Progenitor cell of endocrine pancreas (in vitro differentiated cells): ENCODE results near the gene TENT4A. TPM values are rescaled to one million over a fixed set of nuclear protein-coding genes. Genes with fewer than 3 reads are reported as not detected.

Experiments used
- DNase-seq: peaks from one replicate; pipeline ENCODE4 v3.0.0; 2021; ENCODE audit warnings: low spot score; ENCODE audit not compliant: unreplicated experiment
- H3K27ac Mint-ChIP-seq: 2 replicates; pipeline ENCODE4 v1.8.0; 2021; ENCODE audit warnings: mild to moderate bottlenecking, moderate library complexity, mixed read lengths
- H3K27me3 Mint-ChIP-seq: 2 replicates; pipeline ENCODE4 v1.8.0; 2021; ENCODE audit warnings: mixed read lengths
- H3K36me3 Mint-ChIP-seq: 2 replicates; pipeline ENCODE4 v1.8.0; 2022; ENCODE audit warnings: mixed read lengths; ENCODE audit not compliant: insufficient read depth
- H3K4me1 Mint-ChIP-seq: 2 replicates; pipeline ENCODE4 v1.8.0; 2021; ENCODE audit warnings: low read depth, mixed read lengths
- H3K4me3 Mint-ChIP-seq: 2 replicates; pipeline ENCODE4 v1.8.0; 2021; ENCODE audit warnings: low read depth, mild to moderate bottlenecking, moderate library complexity, mixed read lengths
- H3K9me3 Mint-ChIP-seq: 2 replicates; pipeline ENCODE4 v1.8.0; 2021; ENCODE audit warnings: low read depth, mixed read lengths
- CTCF ChIP-seq: fragments of 200-600 bp; sonication (generic); IDR thresholded peaks from one replicate; pipeline ENCODE4 v1.5.0; 2021; ENCODE audit warnings: antibody characterized with exemption, mild to moderate bottlenecking; ENCODE audit not compliant: unreplicated experiment
- total RNA-seq: library from RNA; stranded (reverse); gene quantifications from 2 replicates; pipeline ENCODE4 v1.2.1, GENCODE V29; 2021

TENT4A gene
- total RNA-seq, 1 donor from 2014 or later: 30.0 TPM

GRCh38 chr5:6727231-6727630 lies 14.0 kb downstream of the TENT4A start:
- H3K36me3 Mint-ChIP-seq: peaks cover 1% of the 10 kb centered on the region

GRCh38 chr5:6728011-6728794 lies 15.0 kb downstream of the TENT4A start:
- no peak overlapping the region for H3K4me3 Mint-ChIP-seq
- no peaks in the 10 kb centered on the region for H3K27me3 Mint-ChIP-seq
- TF ChIP-seq CTCF: no peak
- H3K9me3 Mint-ChIP-seq: no peaks in the 10 kb centered on the region
- peak overlapping the region; percentile 75 for H3K27ac Mint-ChIP-seq
- no peak for DNase-seq
- peaks cover 1% of the 10 kb centered on the region for H3K36me3 Mint-ChIP-seq
- peaks cover 36% of the 10 kb centered on the region for H3K4me1 Mint-ChIP-seq

More at GRCh38 chr5:6727231-6727630, 14.0 kb downstream of the TENT4A start:
- no peak for DNase-seq
- no peak for TF ChIP-seq CTCF
- no peak overlapping the region for H3K4me3 Mint-ChIP-seq
- H3K9me3 Mint-ChIP-seq: no peaks in the 10 kb centered on the region
- H3K4me1 Mint-ChIP-seq: peaks cover 39% of the 10 kb centered on the region
- H3K27me3 Mint-ChIP-seq: no peaks in the 10 kb centered on the region
- H3K27ac Mint-ChIP-seq: no peak overlapping the region

- Mint-ChIP-seq H3K4me1 (peaks cover 36% of the 10 kb centered on the region), H3K27ac (no peak overlapping the region), H3K9me3 (no peaks in the 10 kb centered on the region), H3K27me3 (no peaks in the 10 kb centered on the region), H3K4me3 (no peak overlapping the region), H3K36me3 (peaks cover 1% of the 10 kb centered on the region)
- DNase-seq: no peak
- TF ChIP-seq CTCF: no peak
Measured at GRCh38 chr5:6728795-6729183, 15.6 kb downstream of the TENT4A start.

- Mint-ChIP-seq H3K4me1 (peaks cover 36% of the 10 kb centered on the region), H3K27me3 (no peaks in the 10 kb centered on the region), H3K27ac (no peak overlapping the region), H3K9me3 (no peaks in the 10 kb centered on the region), H3K36me3 (peaks cover 1% of the 10 kb centered on the region), H3K4me3 (no peak overlapping the region)
- no peak for DNase-seq
- no peak for TF ChIP-seq CTCF
Measured at GRCh38 chr5:6729386-6730310, 16.4 kb downstream of the TENT4A start.

GRCh38 chr5:6730407-6730806 lies 17.2 kb downstream of the TENT4A start:
- TF ChIP-seq CTCF: no peak
- no peak overlapping the region for H3K4me3 Mint-ChIP-seq
- no peak for DNase-seq
- H3K36me3 Mint-ChIP-seq: peaks cover 1% of the 10 kb centered on the region
- no peaks in the 10 kb centered on the region for H3K27me3 Mint-ChIP-seq
- H3K4me1 Mint-ChIP-seq: peaks cover 36% of the 10 kb centered on the region
- H3K9me3 Mint-ChIP-seq: no peaks in the 10 kb centered on the region
- H3K27ac Mint-ChIP-seq: no peak overlapping the region
